ENCODE results near the gene PRKN.

Gene PRKN

DNA sequence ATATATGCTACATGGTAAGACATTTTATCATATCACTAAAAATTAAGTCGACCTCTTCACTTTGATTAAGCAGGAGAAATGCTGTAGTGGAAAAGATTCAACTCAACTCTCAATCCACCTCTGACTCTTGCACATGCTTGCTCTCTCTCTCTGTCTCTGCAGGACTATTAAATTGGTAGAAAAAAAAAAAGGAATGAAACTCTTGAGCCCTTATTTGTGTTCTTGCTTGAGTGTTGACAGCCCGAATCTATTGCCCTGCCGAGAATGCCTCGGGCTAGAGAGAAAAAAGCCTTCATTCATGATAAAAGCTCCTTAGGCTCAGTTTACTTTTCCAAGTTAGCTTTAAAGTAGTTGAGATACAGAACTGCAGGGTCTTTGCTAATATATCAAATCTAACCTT is 722.2 kb downstream of the PRKN start:
- DNase-seq (ENCODE audit: low read depth in 2 of 3, low spot score in 1 of 3) = no peak

DNA sequence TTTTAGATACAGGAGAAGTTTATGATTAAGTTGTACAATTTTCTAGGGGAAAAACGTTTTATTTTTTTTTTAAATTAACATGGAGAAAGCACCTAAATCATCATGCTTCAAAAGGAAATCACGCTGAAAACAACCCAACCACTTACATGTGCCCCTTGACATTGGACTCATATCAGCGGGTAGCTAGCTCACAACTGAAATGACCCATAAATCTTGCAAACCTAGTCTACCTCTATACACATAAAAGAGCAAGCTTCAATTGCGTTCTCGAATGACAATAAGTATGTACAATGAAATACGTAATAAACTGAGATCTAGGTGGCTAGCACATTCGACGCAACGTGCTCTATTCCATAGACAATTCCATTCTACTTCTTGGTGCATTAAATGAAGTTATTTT is 730.8 kb downstream of the PRKN start:
- no peak for DNase-seq (ENCODE audit: low read depth in 2 of 3, low spot score in 1 of 3)

DNA sequence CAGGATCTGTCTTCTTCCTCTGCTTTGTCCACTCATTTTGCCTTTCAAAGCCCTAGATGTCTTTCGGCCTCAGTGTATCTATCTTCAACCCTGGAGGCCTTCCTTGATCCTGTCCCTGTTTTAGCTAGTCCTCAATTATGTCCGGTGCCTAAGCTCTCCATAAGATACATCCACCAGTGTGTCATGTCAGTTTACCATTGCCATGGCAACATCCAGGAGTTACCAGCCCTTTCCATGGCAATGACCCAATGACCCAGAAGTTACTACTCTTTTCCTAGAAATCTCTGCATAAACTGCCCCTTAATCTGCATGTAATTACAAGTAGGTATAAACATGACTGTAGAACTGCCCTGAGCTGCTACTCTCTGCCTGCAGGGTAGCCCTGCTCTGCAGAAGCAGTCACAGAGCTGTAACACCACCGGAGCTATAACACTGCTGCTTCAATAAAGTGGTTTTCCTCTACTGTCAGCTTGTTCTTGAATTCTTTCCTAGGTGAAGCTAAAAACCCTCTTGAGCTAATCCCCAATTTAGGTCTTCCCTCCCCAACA is 741.6 kb downstream of the PRKN start:
- no peak for DNase-seq (ENCODE audit: low read depth in 2 of 3, low spot score in 1 of 3)

DNA sequence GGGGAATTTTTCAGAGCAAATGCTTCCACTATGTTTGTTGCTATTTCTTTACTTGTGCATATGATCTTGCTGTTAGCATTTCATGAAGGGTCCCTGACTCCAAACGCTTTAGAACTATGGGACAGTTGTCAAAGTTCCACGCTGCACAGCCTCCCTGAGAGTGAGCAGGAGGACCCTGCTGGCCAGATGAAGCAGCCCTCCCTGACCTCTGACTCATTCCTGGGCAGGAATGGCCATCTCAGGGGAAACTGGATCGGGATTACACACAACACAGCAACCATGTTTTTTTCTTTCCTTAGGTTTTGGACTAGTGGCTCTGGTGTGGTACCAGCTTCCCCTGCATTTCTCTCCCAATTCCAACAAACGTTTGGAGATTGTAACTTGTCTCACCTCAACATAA is 742.9 kb downstream of the PRKN start:
- DNase-seq (ENCODE audit: low read depth in 2 of 3, low spot score in 1 of 3) = no peak

DNA sequence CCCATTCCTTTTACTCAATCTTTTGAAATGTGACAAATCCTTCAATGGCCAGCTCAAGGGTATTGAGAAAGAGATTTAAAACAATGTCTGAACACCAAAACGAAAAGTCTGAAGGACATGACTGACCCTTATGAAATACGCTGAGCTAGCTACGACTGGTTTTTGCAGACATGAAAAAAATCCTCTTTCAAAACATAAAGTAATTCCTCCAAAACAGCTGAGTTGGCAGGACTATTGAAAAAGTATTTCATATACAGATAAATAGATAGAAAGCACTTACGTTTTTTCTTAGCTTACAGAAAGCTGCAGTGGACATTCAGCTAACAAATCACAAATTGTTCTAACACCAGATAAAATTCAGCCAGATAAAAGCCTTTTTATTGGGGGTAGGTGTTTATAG is 751.0 kb downstream of the PRKN start:
- no peak for DNase-seq (ENCODE audit: low read depth in 2 of 3, low spot score in 1 of 3)

DNA sequence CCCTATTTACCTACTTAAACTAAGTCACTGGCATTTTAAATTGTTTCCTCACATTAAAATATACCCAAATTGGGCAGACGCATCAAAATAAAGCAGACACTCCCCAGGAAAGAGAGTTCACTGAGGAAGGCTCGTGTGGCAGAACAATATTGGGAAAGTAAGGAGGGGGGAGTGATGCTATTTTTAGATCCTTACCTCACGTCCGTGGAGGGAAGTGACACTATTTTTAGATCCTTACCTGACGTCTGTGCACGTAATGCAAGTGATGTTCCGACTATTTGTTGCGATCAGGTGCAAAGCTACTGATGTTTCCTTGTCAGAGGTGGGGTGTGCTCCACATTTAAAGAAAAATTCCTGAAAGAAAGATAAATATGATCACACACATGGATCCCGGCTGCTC is 754.5 kb downstream of the PRKN start:
- DNase-seq (ENCODE audit: low read depth in 2 of 3, low spot score in 1 of 3) = no peak

DNA sequence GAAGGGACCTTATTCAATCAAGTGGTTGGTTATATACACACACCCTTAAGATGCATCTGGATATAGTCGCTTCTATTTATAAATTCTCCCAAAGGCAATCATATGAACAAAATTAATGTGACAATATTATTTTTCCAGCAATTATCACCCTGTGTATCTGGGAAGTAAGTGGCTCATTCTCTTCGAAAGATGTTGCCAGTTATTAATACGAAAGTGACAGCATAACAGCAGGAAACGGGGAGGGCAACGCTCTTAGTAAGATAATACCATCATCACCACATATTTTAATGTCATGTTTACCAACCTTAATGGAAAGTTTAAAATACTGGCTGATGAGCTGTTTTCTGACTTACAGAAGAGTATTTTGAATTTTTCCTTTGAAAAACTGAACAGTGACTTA is 756.5 kb downstream of the PRKN start:
- DNase-seq (ENCODE audit: low read depth in 2 of 3, low spot score in 1 of 3) = no peak

DNA sequence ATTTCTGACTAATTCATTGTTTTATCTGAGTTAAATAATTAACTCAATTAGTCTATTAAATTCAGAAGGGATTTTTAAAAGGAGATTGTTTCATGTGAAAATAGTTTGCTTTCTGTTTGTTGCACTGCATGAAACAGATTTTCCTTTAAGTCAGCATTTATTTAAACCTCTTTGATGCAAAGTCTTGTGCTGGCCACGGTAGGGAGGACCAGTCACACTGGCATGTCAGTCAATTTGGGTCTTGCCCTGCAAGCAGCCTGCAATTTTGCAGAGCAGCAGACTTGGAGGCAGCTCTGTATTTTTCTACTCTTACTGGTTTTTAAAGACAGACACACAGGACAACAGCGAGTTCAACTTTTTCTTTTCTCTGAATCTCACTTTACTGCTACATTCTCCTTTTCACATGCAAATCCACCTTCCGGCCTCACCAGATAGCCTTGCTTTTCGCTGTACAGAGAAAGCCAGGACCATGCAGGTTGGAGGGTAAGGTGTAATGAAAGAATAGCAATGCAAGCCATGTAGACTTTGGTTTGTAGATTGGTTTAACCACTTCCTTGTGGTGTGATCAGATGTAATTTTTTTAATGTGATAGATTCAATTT is 763.8 kb downstream of the PRKN start:
- DNase-seq (ENCODE audit: low read depth in 2 of 3, low spot score in 1 of 3) = no peak

DNA sequence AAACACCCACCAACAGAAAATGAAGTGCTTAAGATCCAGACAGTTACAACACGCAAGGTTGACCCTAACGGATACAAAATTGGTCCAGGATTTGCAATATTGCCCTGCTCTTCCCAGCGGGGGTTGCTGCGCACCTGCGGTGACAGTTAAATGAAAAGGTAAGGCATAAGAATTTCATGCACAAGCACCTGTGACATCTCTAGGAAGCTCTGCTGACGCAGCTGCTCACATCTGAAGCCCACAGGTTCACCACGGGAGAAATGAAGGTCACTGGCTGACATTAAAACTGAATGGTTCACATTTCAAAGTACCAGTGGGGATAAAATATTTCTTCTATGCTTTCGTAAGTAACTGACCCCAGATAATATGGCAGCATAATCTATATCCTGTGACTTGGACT is 764.4 kb downstream of the PRKN start:
- DNase-seq (ENCODE audit: low read depth in 2 of 3, low spot score in 1 of 3) = no peak

DNA sequence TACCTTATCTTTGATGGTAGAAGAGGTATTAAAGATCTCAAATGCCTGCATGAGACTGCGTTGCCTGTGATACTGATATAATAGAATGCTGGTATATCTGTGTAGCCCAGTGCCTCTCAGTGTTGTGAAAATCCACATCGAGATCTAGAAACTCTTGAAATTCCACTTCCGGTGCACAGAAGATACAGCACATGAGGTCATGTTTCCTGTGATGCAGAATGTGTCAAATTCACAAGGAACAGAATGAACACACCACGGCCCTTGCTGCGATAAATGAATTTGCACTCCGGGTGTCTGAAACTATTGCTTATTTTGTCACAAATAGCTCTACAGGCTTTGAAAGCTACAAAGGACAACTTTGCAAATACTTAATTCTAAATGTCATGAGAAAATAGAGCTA is 765.8 kb downstream of the PRKN start:
- DNase-seq (ENCODE audit: low read depth in 2 of 3, low spot score in 1 of 3) = no peak

DNA sequence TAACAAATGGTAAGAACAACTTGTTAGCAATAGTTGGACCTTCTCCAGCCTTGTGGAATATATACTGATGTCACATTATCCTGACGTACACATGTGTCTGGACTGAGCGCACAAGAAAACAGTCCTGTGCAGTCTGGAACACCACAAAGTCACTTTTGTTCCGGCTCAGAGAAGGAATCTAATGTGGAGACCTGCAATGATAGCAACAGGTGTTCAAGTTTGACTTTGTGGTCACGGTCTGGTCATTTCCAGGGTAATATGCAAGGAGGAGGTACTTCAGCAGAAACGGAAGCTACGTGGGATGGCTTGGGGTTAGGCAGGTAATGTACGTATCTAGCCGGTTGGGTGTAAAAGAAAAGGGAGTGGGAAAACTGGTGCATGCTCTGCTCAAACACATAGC is 766.5 kb downstream of the PRKN start:
- no peak for DNase-seq (ENCODE audit: low read depth in 2 of 3, low spot score in 1 of 3)

DNA sequence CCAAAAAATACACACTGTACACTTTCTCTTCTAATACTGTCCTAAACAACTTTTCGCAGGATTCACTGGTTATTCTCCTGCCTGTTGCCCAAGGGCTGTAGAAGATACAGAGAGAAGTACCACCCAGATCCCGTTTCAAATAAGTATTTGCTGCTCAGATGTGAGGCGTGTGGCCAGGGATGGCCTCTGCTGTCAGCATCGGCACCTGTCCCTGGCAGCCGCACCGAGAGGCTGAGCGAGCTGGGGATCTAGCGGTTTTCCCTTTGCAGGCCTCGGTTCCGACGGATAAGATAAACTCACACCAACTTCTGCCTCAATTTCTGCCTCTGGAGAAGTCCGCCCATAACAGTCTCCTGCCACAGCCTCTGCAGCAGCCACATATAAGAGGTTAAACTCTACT is 768.5 kb downstream of the PRKN start:
- DNase-seq (ENCODE audit: low read depth in 2 of 3, low spot score in 1 of 3) = no peak

DNA sequence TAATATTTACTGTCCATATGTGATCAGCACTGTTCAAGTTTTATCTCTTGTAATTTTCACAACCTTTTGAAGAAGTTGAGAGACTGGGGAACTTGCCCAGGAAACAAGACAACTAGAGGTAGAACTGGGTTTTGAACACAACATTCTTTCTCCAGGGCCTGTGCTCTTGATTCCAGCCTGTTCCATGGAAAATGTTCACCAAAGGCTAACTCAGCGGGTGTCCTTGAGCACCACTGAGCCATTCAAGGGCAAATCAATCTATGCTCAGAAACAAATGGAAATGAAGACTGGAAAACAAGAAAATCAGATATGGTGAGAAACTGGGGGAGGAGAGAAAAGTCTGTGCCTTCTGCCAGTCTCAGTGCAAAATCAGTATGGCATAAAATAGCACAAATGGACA is 771.5 kb downstream of the PRKN start:
- no peak for DNase-seq (ENCODE audit: low read depth in 2 of 3, low spot score in 1 of 3)

DNA sequence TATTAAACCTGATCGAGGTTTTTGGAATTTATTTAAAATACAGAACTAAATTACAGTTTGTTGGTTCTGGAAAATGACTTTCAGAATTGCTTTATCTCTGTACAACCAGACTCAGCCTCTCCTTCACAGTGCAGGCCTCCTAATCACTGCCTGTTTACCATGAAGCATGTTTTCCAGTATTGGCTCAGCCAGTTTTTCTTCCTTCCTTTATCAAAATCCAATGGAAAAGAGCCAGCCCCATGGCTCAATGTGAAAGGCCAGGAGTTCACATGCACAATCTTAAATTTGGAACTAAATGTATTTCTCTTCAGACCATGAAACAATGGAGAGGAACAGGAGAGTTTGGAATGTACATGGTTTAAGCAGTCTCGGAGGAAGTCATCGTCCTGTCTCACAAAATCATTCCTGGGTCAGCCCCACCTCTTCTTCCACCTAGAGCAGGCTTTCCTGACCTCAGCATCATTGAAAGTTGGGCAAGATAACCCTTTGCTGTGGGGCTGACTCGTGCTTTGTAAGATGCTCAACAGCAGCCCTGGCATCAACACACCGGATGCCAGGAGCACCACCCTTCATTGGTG is 772.8 kb downstream of the PRKN start:
- DNase-seq (ENCODE audit: low read depth in 2 of 3, low spot score in 1 of 3) = no peak

DNA sequence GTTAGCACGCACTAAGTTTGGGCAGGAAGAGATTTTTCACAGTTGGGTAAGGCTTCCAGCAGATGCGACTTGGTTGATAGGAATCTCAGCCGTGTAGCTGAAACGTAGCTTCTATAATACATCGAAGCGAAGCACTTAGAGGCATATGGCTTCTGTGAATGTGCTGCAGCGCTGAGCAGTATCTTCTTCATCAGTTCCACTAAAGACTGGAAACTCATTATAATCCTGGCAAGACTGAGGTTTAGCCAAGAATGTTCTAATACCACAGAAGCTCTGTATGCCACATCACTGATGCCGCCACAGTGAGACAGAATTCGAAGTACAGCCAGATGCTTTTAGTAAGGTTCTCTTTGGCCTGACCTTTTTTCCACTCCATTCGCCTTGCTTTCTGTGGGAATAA is 773.5 kb downstream of the PRKN start:
- DNase-seq (ENCODE audit: low read depth in 2 of 3, low spot score in 1 of 3) = no peak

DNA sequence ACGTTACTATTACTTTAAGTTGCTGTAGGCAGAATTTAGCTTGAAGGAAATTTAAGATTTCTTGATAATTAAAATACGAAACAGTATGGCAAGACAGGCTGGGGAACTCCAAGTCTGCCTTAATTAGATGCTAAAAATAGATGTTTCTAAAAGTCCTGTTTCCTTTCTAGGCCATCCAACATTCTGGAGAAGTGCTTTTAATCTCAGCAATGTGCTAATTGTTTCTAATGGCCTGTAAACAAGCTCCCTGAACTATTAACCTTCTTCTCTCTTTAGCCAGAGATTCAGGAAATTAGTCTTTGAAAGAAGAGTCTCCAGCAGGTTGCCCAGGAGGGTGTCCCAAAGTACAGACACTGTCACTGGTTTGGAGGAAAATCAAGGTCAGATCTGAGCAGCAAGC is 776.4 kb downstream of the PRKN start:
- DNase-seq (ENCODE audit: low read depth in 2 of 3, low spot score in 1 of 3) = no peak

DNA sequence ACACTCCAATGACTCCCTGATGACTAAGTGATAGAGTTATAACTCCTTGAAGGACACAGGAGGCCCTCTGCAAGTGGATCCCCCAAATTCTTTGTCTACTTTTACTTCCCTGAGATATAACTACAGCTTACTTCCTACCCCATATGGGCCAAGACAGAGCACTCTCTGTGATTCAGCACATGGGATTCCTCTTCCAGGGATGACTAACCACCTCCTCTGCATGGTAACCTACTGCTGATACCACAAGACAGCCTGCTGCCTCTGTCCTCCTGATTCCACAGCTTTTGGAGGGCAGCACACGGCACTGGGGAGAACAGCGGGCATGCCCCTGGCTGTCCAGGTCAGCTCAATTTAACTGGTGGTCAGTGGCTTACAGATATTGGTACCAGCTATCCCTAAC is 778.0 kb downstream of the PRKN start:
- DNase-seq (ENCODE audit: low read depth in 2 of 3, low spot score in 1 of 3) = no peak

DNA sequence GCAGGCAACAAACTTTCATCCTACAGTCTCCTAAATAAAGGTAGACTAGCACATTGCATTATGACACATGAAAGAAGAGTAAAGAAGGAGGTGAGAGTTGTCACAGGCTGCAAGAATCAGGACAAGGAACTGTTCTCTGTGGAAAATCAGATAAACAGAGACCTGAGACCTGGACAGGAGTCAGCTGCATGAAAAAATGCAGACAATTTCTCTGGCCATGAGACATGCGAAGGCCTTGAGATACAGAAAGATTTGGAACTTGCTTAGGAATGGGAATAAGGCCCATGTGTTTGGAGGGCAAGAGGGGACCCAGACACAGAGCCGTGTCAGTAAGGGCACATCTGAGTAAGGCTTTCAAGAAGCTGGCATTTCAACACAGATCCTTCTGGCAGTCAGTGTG is 779.1 kb downstream of the PRKN start:
- no peak for DNase-seq (ENCODE audit: low read depth in 2 of 3, low spot score in 1 of 3)

DNA sequence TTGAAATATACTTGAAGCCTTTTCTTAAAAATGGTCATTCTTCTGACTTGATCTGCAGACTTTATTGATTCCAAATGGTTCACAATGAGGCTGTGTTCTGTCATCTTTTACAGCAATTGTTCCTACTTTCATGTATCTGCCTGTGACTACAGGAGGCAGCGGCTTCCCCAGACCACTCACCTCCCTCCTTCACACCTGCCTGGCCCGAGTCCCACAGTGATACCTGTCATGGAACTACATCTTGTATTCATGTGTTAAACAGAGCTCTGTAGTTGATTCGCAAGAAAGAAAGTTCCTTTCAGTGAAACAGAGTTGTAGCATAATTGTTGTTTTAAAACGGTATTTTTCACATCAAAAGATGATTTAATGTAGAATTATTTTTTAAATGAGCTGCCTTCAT is 780.2 kb downstream of the PRKN start:
- DNase-seq (ENCODE audit: low read depth in 2 of 3, low spot score in 1 of 3) = no peak

DNA sequence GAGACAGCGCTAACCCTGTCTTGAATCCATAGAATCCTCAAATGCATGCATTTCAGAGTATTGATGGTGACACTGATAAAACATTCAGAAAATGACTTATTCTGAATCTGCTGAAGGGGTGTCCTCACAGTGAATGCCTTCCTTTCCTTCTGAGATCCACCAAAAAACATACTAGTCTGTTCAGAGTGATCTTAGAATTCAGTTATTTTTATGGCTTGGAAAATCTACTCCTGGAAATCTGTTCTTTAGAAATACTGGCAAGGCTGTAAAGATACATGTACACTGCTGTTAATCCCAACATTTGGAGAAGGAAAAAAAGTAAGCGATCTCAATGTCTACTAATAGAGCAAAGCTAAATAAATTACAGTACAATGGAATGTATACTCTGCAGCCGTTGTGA is 781.1 kb downstream of the PRKN start:
- no peak for DNase-seq (ENCODE audit: low read depth in 2 of 3, low spot score in 1 of 3)

DNA sequence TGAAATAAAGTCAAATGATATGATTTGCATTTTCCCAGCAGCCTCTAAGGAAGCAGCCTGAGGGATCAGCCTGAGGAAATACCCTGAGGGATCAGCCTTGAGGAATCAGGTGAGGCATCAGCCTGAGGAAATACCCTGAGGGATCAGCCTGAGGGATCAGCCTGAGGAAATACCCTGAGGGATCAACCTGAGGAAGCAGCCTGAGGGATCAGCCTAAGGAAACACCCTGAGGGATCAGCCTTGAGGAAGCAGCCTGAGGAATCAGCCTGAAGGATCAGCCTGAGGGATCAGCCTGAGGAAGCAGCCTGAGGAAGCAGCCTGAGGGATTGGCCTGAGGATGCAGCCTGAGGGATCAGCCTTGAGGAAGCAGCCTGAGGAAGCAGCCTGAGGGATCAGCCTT is 784.0 kb downstream of the PRKN start:
- DNase-seq (ENCODE audit: low read depth in 2 of 3, low spot score in 1 of 3) = no peak

DNA sequence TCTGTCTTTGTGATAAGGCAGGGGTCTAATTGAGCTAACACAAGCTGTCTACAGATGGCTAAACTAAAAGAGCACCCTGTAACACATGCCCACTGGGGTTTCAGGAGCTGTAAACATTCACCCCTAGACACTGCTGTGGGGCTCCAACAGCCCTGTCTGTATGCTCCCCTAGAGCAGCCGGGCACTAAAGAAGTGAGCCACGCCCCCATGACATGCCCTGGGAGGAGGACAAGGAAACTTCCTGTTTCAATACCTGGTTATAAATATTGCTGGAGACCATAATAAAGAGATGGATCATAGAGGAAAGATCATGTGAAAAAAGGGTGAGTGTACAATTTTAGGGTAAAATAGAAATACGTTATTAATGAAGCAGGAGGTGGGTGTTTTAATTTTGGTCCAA is 786.0 kb downstream of the PRKN start:
- DNase-seq (ENCODE audit: low read depth in 2 of 3, low spot score in 1 of 3) = no peak

DNA sequence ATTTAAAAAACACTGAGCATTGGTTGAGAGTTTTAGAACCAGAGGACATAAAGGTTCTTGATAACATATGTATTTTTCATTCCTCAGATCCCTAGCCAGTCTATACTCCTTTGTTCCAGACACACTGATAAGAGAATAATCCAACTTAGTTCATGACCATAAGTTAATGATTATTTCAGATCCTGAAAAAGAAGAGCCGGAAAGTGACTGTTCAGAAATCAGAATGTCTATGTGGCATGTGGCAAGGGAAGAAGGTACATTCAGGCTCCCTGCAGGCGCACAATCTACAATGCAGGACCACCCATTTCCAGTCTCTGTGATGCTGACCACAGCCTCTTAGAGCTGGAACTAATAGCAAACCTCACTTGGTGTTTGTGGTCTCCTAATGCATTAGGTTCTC is 787.0 kb downstream of the PRKN start:
- no peak for DNase-seq (ENCODE audit: low read depth in 2 of 3, low spot score in 1 of 3)
